A549 (cell line): ENCODE results near the gene KRT32. TPM values are rescaled to one million over a fixed set of nuclear protein-coding genes. Genes with fewer than 3 reads are reported as not detected.

ENCODE experiments used
- ATAC-seq, 2 experiments: fragments of 200-7000 bp in 1 of 2; fragments of >200 bp in 1 of 2; cut with Nextera tagmentation in 1 of 2; cut with Tn5 transposase in 1 of 2; 3 replicates each; pipeline versions ENCODE4 v1.8.0 to v1.9.1; 2018 to 2020; ENCODE audit warnings: mild to moderate bottlenecking in 1 of 2, moderate library complexity in 1 of 2
- CTCF ChIA-PET: fragments of 300-600 bp; sonication (Branson Sonifier 250); formaldehyde crosslinking; extraction: SDS; loops from one replicate; lab custom pipeline; 2021; ENCODE audit warnings: antibody characterized with exemption, inconsistent platforms; lab: Yijun Ruan, JAX
- POLR2A ChIA-PET: fragments of 350-600 bp; formaldehyde crosslinking; extraction: SDS; loops from one replicate; lab custom pipeline; 2021; ENCODE audit warnings: antibody characterized with exemption, inconsistent platforms; lab: Yijun Ruan, JAX
- DNase-seq, 2 experiments: peaks; one replicate each; pipeline versions ENCODE4 v3.0.0 to v3.0.0-alpha.2; 2011 to 2016; ENCODE audit warnings: low read depth in 1 of 2, low spot score in 1 of 2
- FAIRE-seq: peaks from 2 replicates; lab custom pipeline; 2011; peaks lifted over from hg19 to GRCh38; lab: Jason Lieb, UNC
- H3K27ac ChIP-seq, 2 experiments: fragments of >200 bp; sonication (Bioruptor Twin); formaldehyde crosslinking; 3 replicates each; pipeline ENCODE4 v1.5.1; 2016 to 2017
- H3K4me1 ChIP-seq: fragments of >200 bp; sonication (Bioruptor Twin); formaldehyde crosslinking; 3 replicates; pipeline ENCODE4 v1.6.1; 2016
- H3K4me2 ChIP-seq: fragments of >200 bp; sonication (Bioruptor Twin); formaldehyde crosslinking; 3 replicates; pipeline ENCODE4 v1.6.1; 2016
- H3K4me3 ChIP-seq: fragments of >200 bp; sonication (Bioruptor Twin); formaldehyde crosslinking; 3 replicates; pipeline ENCODE4 v1.5.1; 2016
- H3K9me3 ChIP-seq: fragments of >200 bp; sonication (Bioruptor Twin); formaldehyde crosslinking; 3 replicates; pipeline ENCODE4 v1.6.1; 2016
- CBX2 ChIP-seq: fragments of 200-600 bp; sonication (generic); IDR thresholded peaks from 2 replicates; pipeline ENCODE4 v1.6.1; 2016; ENCODE audit warnings: low read depth, mild to moderate bottlenecking, borderline replicate concordance
- CBX8 ChIP-seq: fragments of 200-600 bp; sonication (generic); IDR thresholded peaks from 2 replicates; pipeline ENCODE4 v1.6.1; 2016
- CHD4 ChIP-seq: fragments of 200-600 bp; sonication (generic); IDR thresholded peaks from 2 replicates; pipeline ENCODE4 v1.6.1; 2016; ENCODE audit warnings: antibody characterized with exemption, mild to moderate bottlenecking, borderline replicate concordance
- E2F6 ChIP-seq: IDR thresholded peaks from 2 replicates; pipeline ENCODE4 v1.6.1; 2012; ENCODE audit warnings: low read depth, borderline replicate concordance
- ELK1 ChIP-seq: fragments of 150-350 bp; IDR thresholded peaks from 2 replicates; pipeline ENCODE4 v1.6.1; 2014; ENCODE audit warnings: low read depth, mild to moderate bottlenecking, low read length
- ESRRA ChIP-seq: fragments of 150-350 bp; IDR thresholded peaks from 2 replicates; pipeline ENCODE4 v1.6.1; 2014; ENCODE audit warnings: mild to moderate bottlenecking, low read length, borderline replicate concordance
- FOSB ChIP-seq: fragments of 250-450 bp; sonication (Bioruptor Pico); IDR thresholded peaks from 2 replicates; pipeline ENCODE4 v1.5.0; 2020; ENCODE audit warnings: mild to moderate bottlenecking, moderate library complexity
- HEYL ChIP-seq: fragments of 250-450 bp; sonication (Bioruptor Pico); IDR thresholded peaks from 2 replicates; pipeline ENCODE4 v1.8.0; 2021; ENCODE audit warnings: mild to moderate bottlenecking, moderate library complexity
- HOXA7 ChIP-seq: fragments of 250-450 bp; sonication (Bioruptor Pico); IDR thresholded peaks from 2 replicates; pipeline ENCODE4 v1.5.0; 2020; ENCODE audit warnings: mild to moderate bottlenecking, moderate library complexity
- HOXB5 ChIP-seq: fragments of 250-450 bp; sonication (Bioruptor Pico); IDR thresholded peaks from 2 replicates; pipeline ENCODE4 v1.5.0; 2020; ENCODE audit warnings: mild to moderate bottlenecking, moderate library complexity
- JUNB ChIP-seq: fragments of >200 bp; sonication (Bioruptor Twin); formaldehyde crosslinking; IDR thresholded peaks from 2 replicates; pipeline ENCODE4 v1.6.1; 2016
- KDM1A ChIP-seq: fragments of 200-600 bp; sonication (generic); IDR thresholded peaks from 2 replicates; pipeline ENCODE4 v1.6.1; 2016; ENCODE audit warnings: low read depth, mild to moderate bottlenecking
- MAFK ChIP-seq: fragments of 450-650 bp; IDR thresholded peaks from 2 replicates; pipeline ENCODE4 v1.6.1; 2014; ENCODE audit not compliant: partially characterized antibody
- MAZ ChIP-seq: fragments of 150-350 bp; IDR thresholded peaks from 2 replicates; pipeline ENCODE4 v1.6.1; 2014; ENCODE audit warnings: antibody characterized with exemption, low read depth, low read length, borderline replicate concordance
- NPAS2 ChIP-seq: fragments of 250-450 bp; sonication (Bioruptor Pico); IDR thresholded peaks from 2 replicates; pipeline ENCODE4 v1.8.0; 2022; ENCODE audit warnings: mild to moderate bottlenecking, moderate library complexity, borderline replicate concordance
- NR3C1 ChIP-seq: fragments of >200 bp; sonication (Bioruptor Twin); formaldehyde crosslinking; IDR thresholded peaks from 3 replicates; pipeline ENCODE4 v1.6.1; 2017
- RAD21 ChIP-seq, 2 experiments: fragments of >200 bp in 1 of 2; sonication (Bioruptor Twin) in 1 of 2; formaldehyde crosslinking in 1 of 2; IDR thresholded peaks in 1 of 2; conservative IDR thresholded peaks in 1 of 2; 2 replicates in 1 of 2; 3 replicates in 1 of 2; pipeline ENCODE4 v1.6.1; 2012 to 2018; ENCODE audit warnings: inconsistent platforms in 1 of 2
- RARB ChIP-seq: fragments of 250-450 bp; sonication (Bioruptor Pico); IDR thresholded peaks from 2 replicates; pipeline ENCODE4 v1.8.0; 2021; ENCODE audit warnings: mild to moderate bottlenecking, moderate library complexity
- REST ChIP-seq: fragments of 200-600 bp; sonication (generic); IDR thresholded peaks from 2 replicates; pipeline ENCODE4 v1.6.1; 2016; ENCODE audit warnings: antibody characterized with exemption, mild to moderate bottlenecking, moderate library complexity
- RFX5 ChIP-seq: fragments of 450-650 bp; IDR thresholded peaks from 2 replicates; pipeline ENCODE4 v1.7.1; 2014; ENCODE audit warnings: antibody characterized with exemption, mild to moderate bottlenecking, moderate library complexity
- SMC3 ChIP-seq: fragments of >200 bp; sonication (Bioruptor Twin); formaldehyde crosslinking; IDR thresholded peaks from 3 replicates; pipeline ENCODE4 v1.6.1; 2018; ENCODE audit warnings: inconsistent platforms
- TP53 ChIP-seq: fragments of 250-450 bp; sonication (Bioruptor Pico); IDR thresholded peaks from 2 replicates; pipeline ENCODE4 v1.5.0; 2021; ENCODE audit warnings: mild to moderate bottlenecking, moderate library complexity
- ZNF302 ChIP-seq: fragments of 250-450 bp; sonication (Bioruptor Pico); IDR thresholded peaks from 2 replicates; pipeline ENCODE4 v1.9.0; 2021; ENCODE audit warnings: inconsistent platforms, mild to moderate bottlenecking, moderate library complexity
- ZSCAN20 ChIP-seq: fragments of 250-450 bp; sonication (Bioruptor Pico); IDR thresholded peaks from 2 replicates; pipeline ENCODE4 v1.8.0; 2022; ENCODE audit warnings: mild to moderate bottlenecking, moderate library complexity
- WGBS: methylation state at CpG from one replicate; pipeline ENCODE4 v1.1.6; 2017; ENCODE audit errors: missing lambda C conversion rate; 5-methylcytosine and 5-hydroxymethylcytosine counted together
- polyA plus RNA-seq, 4 experiments: library from polyadenylated mRNA; depleted of rRNA in 3 of 4; stranded (reverse); fragments of >200 nt; fragmentation: RNase III in 1 of 4; extraction: RNeasy Plus Mini Kit Qiagen cat#74134 plus additional on column Dnase treatment in 1 of 4; gene quantifications; 2 replicates in 3 of 4; 3 replicates in 1 of 4; pipeline ENCODE4 v1.2.3, GENCODE V29; 2011 to 2017
- TF ChIP-seq, protein P1 (sequence below): fragments of >200 bp; sonication (Bioruptor Twin); formaldehyde crosslinking; IDR thresholded peaks from 3 replicates; pipeline ENCODE4 v1.6.1; 2016

Gene KRT32
- polyA plus RNA-seq, 2 of the 4 experiments (the other 2 are of a cell fraction), result not detected

- FAIRE-seq, result no peak
- no peak for DNase-seq
- no peak overlapping the region for H3K4me3 ChIP-seq
- ATAC-seq, result no peak
- H3K4me2 ChIP-seq, result no peak overlapping the region
- POLR2A ChIA-PET, result no interaction called here
- H3K9me3 ChIP-seq, result no peaks in the 10 kb centered on the region
- 0 out of 3 replicates have a peak, but pooled peaks cover 4% of the 10 kb centered on the region for H3K4me1 ChIP-seq
- TF ChIP-seq SMC3 (no peak), ZNF302 (CRISPR knock-in tag) (no peak), ELK1 (no peak), NPAS2 (no peak), ZSCAN20 (CRISPR knock-in tag) (no peak), NR3C1 (no peak), HOXA7 (no peak), RFX5 (no peak), CBX2 (no peak), KDM1A (no peak), RARB (no peak), MAZ (no peak), FOSB (CRISPR knock-in tag) (no peak), RAD21 (conservative IDR thresholded peaks at IDR 0.05 in 1 of 2, IDR thresholded peaks at IDR 0.05 in 1 of 2) (no peak), E2F6 (no peak), HOXB5 (CRISPR knock-in tag) (no peak)
- TF ChIP-seq, all 56 proteins: peak for 0
- CTCF ChIA-PET, result interaction anchor here (1.6 to 6.1 kb wide), 3 partner anchors 10 to 246 kb away, joined by 6 to 46 read pairs (median 9); no protein-coding TSS in a partner anchor
- no peak overlapping the region for H3K27ac ChIP-seq
- 91% methylated on average over 5 of the region's 5 CpGs for WGBS
These were observed 50.7 kb downstream of the KRT32 start for GRCh38 chr17:41416479-41416878.

DNA sequence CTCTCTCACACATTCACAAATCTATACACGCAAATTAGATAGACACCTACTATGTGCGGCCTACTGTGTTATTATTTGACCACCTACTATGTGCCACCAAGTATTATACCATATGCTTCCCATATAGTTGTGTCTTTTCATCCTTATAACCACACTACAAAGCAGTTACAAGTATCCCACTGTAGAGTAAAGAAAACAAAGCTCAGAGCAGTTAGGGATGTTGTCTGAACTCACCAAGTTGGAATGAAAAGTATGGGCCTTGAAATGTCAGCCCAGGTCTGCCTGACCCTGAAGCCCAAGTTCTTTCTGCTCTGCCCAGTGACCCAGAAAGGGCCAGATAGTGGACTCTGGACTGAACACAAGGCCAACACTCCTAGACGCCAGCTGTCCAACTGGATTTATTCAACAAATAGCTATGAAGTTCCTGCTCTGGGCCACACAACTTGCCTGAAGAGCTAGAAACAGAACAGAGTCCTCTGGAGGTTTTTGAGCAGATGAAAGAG is 51.3 kb downstream of the KRT32 start:
- Histone ChIP-seq H3K4me2 (no peak overlapping the region), H3K9me3 (no peaks in the 10 kb centered on the region), H3K4me3 (no peak overlapping the region), H3K4me1 (0 out of 3 replicates have a peak, but pooled peaks cover 4% of the 10 kb centered on the region), H3K27ac (no peak overlapping the region)
- FAIRE-seq, result peak; percentile 7
- 57% methylated on average over 3 of the region's 3 CpGs for WGBS
- CTCF ChIA-PET, result interaction anchor here (0.6 to 6.1 kb wide), 4 partner anchors 9 to 247 kb away, joined by 3 to 46 read pairs (median 8); partner anchors contain the start of gene KRT37
- TF ChIP-seq ESRRA (no peak), CBX8 (no peak)
- ATAC-seq, result no peak
- POLR2A ChIA-PET, result no interaction called here
- no peak for DNase-seq

GRCh38 chr17:41415411-41415810 is 51.8 kb downstream of the KRT32 start:
- CTCF ChIA-PET, result interaction anchor here (0.6 to 6.1 kb wide), 3 partner anchors 9 to 247 kb away, joined by 3 to 46 read pairs (median 6); partner anchors contain the start of gene KRT37
- POLR2A ChIA-PET, result no interaction called here
- DNase-seq (no peak), FAIRE-seq (peak; percentile 70), ATAC-seq (no peak)
- Histone ChIP-seq H3K4me2 (no peak overlapping the region), H3K27ac (no peak overlapping the region), H3K4me3 (no peak overlapping the region), H3K4me1 (no peaks in the 10 kb centered on the region), H3K9me3 (no peaks in the 10 kb centered on the region)
- WGBS, result 62% methylated on average over 4 of the region's 4 CpGs
- TF ChIP-seq, protein P1, sequence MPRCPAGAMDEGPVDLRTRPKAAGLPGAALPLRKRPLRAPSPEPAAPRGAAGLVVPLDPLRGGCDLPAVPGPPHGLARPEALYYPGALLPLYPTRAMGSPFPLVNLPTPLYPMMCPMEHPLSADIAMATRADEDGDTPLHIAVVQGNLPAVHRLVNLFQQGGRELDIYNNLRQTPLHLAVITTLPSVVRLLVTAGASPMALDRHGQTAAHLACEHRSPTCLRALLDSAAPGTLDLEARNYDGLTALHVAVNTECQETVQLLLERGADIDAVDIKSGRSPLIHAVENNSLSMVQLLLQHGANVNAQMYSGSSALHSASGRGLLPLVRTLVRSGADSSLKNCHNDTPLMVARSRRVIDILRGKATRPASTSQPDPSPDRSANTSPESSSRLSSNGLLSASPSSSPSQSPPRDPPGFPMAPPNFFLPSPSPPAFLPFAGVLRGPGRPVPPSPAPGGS, result no peak
- TF ChIP-seq CHD4 (no peak), CBX8 (no peak), REST (no peak), ELK1 (no peak), JUNB (no peak), NPAS2 (no peak), TP53 (CRISPR knock-in tag) (no peak), KDM1A (no peak), HEYL (CRISPR knock-in tag) (no peak), MAFK (no peak)
